H9 (cell line): ENCODE measurements around the gene MAGI1. TPM values are rescaled to one million over a fixed set of nuclear protein-coding genes. Genes with fewer than 3 reads are reported as not detected.

Experiments
- DNase-seq: peaks from one replicate; pipeline ENCODE4 v3.0.0-alpha.2; 2017
- H2AFZ ChIP-seq: one replicate; pipeline ENCODE4 v1.6.1; 2013; ENCODE audit warnings: mild to moderate bottlenecking, low read length, control low read depth, moderate library complexity
- H2AK5ac ChIP-seq: 2 replicates; pipeline ENCODE4 v1.6.1; 2013; ENCODE audit warnings: low read length, control low read depth, mixed read lengths; ENCODE audit not compliant: insufficient read length
- H2BK120ac ChIP-seq: one replicate; pipeline ENCODE4 v1.6.1; 2013; ENCODE audit warnings: low read depth, mild to moderate bottlenecking, low read length, control low read depth, inconsistent platforms; ENCODE audit not compliant: poor library complexity, severe bottlenecking
- H2BK12ac ChIP-seq: 2 replicates; pipeline ENCODE4 v1.6.1; 2013; ENCODE audit warnings: low read length, control low read depth, mixed read lengths, low read depth; ENCODE audit not compliant: insufficient read length
- H2BK15ac ChIP-seq: 2 replicates; pipeline ENCODE4 v1.6.1; 2013; ENCODE audit warnings: low read depth, low read length, control low read depth
- H2BK20ac ChIP-seq: one replicate; pipeline ENCODE4 v1.6.1; 2013; ENCODE audit warnings: low read depth, mild to moderate bottlenecking, low read length, control low read depth, inconsistent platforms; ENCODE audit not compliant: poor library complexity, severe bottlenecking
- H2BK5ac ChIP-seq: 2 replicates; pipeline ENCODE4 v1.6.1; 2013; ENCODE audit warnings: low read length, control low read depth, mixed read lengths; ENCODE audit not compliant: insufficient read length
- H3K14ac ChIP-seq: 2 replicates; pipeline ENCODE4 v1.6.1; 2013; ENCODE audit warnings: low read length, control low read depth; ENCODE audit not compliant: insufficient read depth
- H3K18ac ChIP-seq: 2 replicates; pipeline ENCODE4 v1.6.1; 2013; ENCODE audit warnings: low read depth, mild to moderate bottlenecking, mixed read lengths, low read length, control low read depth; ENCODE audit not compliant: insufficient read length
- H3K23ac ChIP-seq: 2 replicates; pipeline ENCODE4 v1.6.1; 2013; ENCODE audit warnings: low read length, control low read depth, mixed read lengths, low read depth; ENCODE audit not compliant: insufficient read length
- H3K23me2 ChIP-seq: 2 replicates; pipeline ENCODE4 v1.6.1; 2013; ENCODE audit warnings: low read depth, mild to moderate bottlenecking, mixed read lengths, low read length, control low read depth; ENCODE audit not compliant: insufficient read length, poor library complexity, severe bottlenecking
- H3K27ac ChIP-seq: 2 replicates; pipeline ENCODE4 v1.5.1; 2013; ENCODE audit warnings: low read length, control low read depth, mixed read lengths, low read depth; ENCODE audit not compliant: insufficient read length
- H3K27me3 ChIP-seq: 2 replicates; pipeline ENCODE4 v1.6.1; 2013; ENCODE audit warnings: low read length, control low read depth, inconsistent platforms; ENCODE audit not compliant: insufficient read depth
- H3K4ac ChIP-seq: 2 replicates; pipeline ENCODE4 v1.6.1; 2013; ENCODE audit warnings: low read depth, mild to moderate bottlenecking, control low read depth, inconsistent platforms, low read length, moderate library complexity
- H3K4me1 ChIP-seq: 2 replicates; pipeline ENCODE4 v1.6.1; 2013; ENCODE audit warnings: low read length, control low read depth, inconsistent platforms; ENCODE audit not compliant: insufficient read depth
- H3K4me2 ChIP-seq: 2 replicates; pipeline ENCODE4 v1.6.1; 2013; ENCODE audit warnings: low read length, control low read depth, mixed read lengths; ENCODE audit not compliant: insufficient read length, insufficient read depth
- H3K56ac ChIP-seq: 2 replicates; pipeline ENCODE4 v1.6.1; 2013; ENCODE audit warnings: low read depth, mild to moderate bottlenecking, mixed read lengths, low read length, control low read depth; ENCODE audit not compliant: insufficient read length
- H3K79me1 ChIP-seq: 2 replicates; pipeline ENCODE4 v1.6.1; 2013; ENCODE audit warnings: low read depth, mild to moderate bottlenecking, moderate library complexity, low read length, control low read depth, inconsistent platforms; ENCODE audit not compliant: insufficient read depth, poor library complexity, severe bottlenecking
- H3K79me2 ChIP-seq: 2 replicates; pipeline ENCODE4 v1.6.1; 2013; ENCODE audit warnings: low read length, control low read depth, inconsistent platforms; ENCODE audit not compliant: insufficient read depth
- H3K9ac ChIP-seq: 2 replicates; pipeline ENCODE4 v1.6.1; 2013; ENCODE audit warnings: low read length, control low read depth, mixed read lengths; ENCODE audit not compliant: insufficient read length; ENCODE audit errors: extremely low read depth
- H3K9me3 ChIP-seq: one replicate; pipeline ENCODE4 v1.6.1; 2013; ENCODE audit warnings: low read depth, low read length, inconsistent platforms; ENCODE audit not compliant: control insufficient read depth
- H3T11ph ChIP-seq: one replicate; pipeline ENCODE4 v1.6.1; 2013; ENCODE audit warnings: mild to moderate bottlenecking, low read length, control low read depth, inconsistent platforms
- H4K20me1 ChIP-seq: one replicate; pipeline ENCODE4 v1.6.1; 2013; ENCODE audit not compliant: control insufficient read depth, insufficient read length, insufficient read depth
- H4K5ac ChIP-seq: 2 replicates; pipeline ENCODE4 v1.6.1; 2013; ENCODE audit warnings: low read depth, mild to moderate bottlenecking, mixed read lengths, low read length, control low read depth; ENCODE audit not compliant: insufficient read length
- H4K8ac ChIP-seq: replicated peaks from 2 replicates; pipeline ENCODE4 v1.6.1; 2013; ENCODE audit warnings: low read length, control low read depth, mixed read lengths, low read depth; ENCODE audit not compliant: insufficient read length
- H4K91ac ChIP-seq: 2 replicates; pipeline ENCODE4 v1.6.1; 2013; ENCODE audit warnings: low read depth, mild to moderate bottlenecking, moderate library complexity, mixed read lengths, low read length, control low read depth; ENCODE audit not compliant: insufficient read length
- H3K27ac Mint-ChIP-seq, 3 experiments: 2 replicates in 2 of 3; 3 replicates in 1 of 3; pipeline ENCODE4 v1.8.0; 2020 to 2021; ENCODE audit warnings: mixed read lengths in 3 of 3, mild to moderate bottlenecking in 1 of 3, moderate library complexity in 1 of 3
- H3K27me3 Mint-ChIP-seq: 2 replicates; pipeline ENCODE4 v1.8.0; 2021; ENCODE audit warnings: low read depth, mild to moderate bottlenecking, moderate library complexity, mixed read lengths
- H3K36me3 Mint-ChIP-seq, 3 experiments: 2 replicates in 2 of 3; 3 replicates in 1 of 3; pipeline ENCODE4 v1.8.0; 2020 to 2021; ENCODE audit warnings: low read depth in 3 of 3, mixed read lengths in 3 of 3; ENCODE audit not compliant: insufficient read depth in 1 of 3
- H3K4me1 Mint-ChIP-seq, 2 experiments: 2 replicates each; pipeline ENCODE4 v1.8.0; 2020; ENCODE audit warnings: mixed read lengths in 2 of 2
- H3K4me3 Mint-ChIP-seq, 2 experiments: 2 replicates in 1 of 2; 3 replicates in 1 of 2; pipeline ENCODE4 v1.8.0; 2020 to 2021; ENCODE audit warnings: mild to moderate bottlenecking in 2 of 2, mixed read lengths in 2 of 2, moderate library complexity in 1 of 2
- H3K9me3 Mint-ChIP-seq, 2 experiments: 2 replicates in 1 of 2; 3 replicates in 1 of 2; pipeline ENCODE4 v1.8.0; 2020; ENCODE audit warnings: mild to moderate bottlenecking in 2 of 2, mixed read lengths in 2 of 2, moderate library complexity in 1 of 2
- CTCF ChIP-seq: fragments of 200-600 bp; sonication (generic); conservative IDR thresholded peaks from 3 replicates; pipeline ENCODE4 v1.8.0; 2021; ENCODE audit warnings: antibody characterized with exemption, mild to moderate bottlenecking
- WGBS: extraction: QIAGEN DNeasy Blood & Tissue Kit; methylation state at CpG from one replicate; pipeline ENCODE4 v1.1.7; 2013; ENCODE audit warnings: missing lambda C conversion rate, low lambda C conversion rate, mixed read lengths; ENCODE audit not compliant: insufficient read length; ENCODE audit errors: extremely low coverage; 5-methylcytosine and 5-hydroxymethylcytosine counted together
- total RNA-seq: library from RNA; stranded (reverse); gene quantifications from 2 replicates; pipeline ENCODE4 v1.2.1, GENCODE V29; 2021

Gene MAGI1
- total RNA-seq, 1 experiment from 2014 or later, result 65.7 TPM

GRCh38 chr3:65993134-65993900, 45.4 kb downstream of the MAGI1 start:
- no peak overlapping the region for H3K18ac ChIP-seq
- H3K36me3 Mint-ChIP-seq, result peaks cover 0 to 6% (median 4%) of the 10 kb centered on the region in 3 experiments; a peak in 3 of 7 replicates
- H4K5ac ChIP-seq, result no peak overlapping the region
- no peak overlapping the region for H4K8ac ChIP-seq
- H3K14ac ChIP-seq, result no peak overlapping the region
- no peak overlapping the region for H3K4me3 Mint-ChIP-seq
- H3K27me3 ChIP-seq, result no peaks in the 10 kb centered on the region
- no peak overlapping the region for H3K56ac ChIP-seq
- no peak for DNase-seq
- peak overlapping the region in 1 of 3 experiments; percentile 70; a peak in 1 of 7 replicates for H3K27ac Mint-ChIP-seq
- H2AFZ ChIP-seq, result no peak overlapping the region
- no peaks in the 10 kb centered on the region for H3K9me3 Mint-ChIP-seq
- no peak overlapping the region for H3T11ph ChIP-seq
- H3K4me1 ChIP-seq, result peaks cover 9% of the 10 kb centered on the region; the same call in 1 of the 2 replicates
- H3K79me2 ChIP-seq, result peaks cover 3% of the 10 kb centered on the region; the same call in 1 of the 2 replicates
- H3K4me1 Mint-ChIP-seq, result peaks cover 33 to 46% of the 10 kb centered on the region in 2 experiments
- H2BK120ac ChIP-seq, result no peak overlapping the region
- H3K4ac ChIP-seq, result no peak overlapping the region
- no peaks in the 10 kb centered on the region for H3K9me3 ChIP-seq
- no peak overlapping the region for H3K4me2 ChIP-seq
- H2BK12ac ChIP-seq, result no peak overlapping the region
- no peak overlapping the region for H2AK5ac ChIP-seq
- no peak for TF ChIP-seq CTCF
- no peaks in the 10 kb centered on the region for H3K23me2 ChIP-seq
- no peak overlapping the region for H3K23ac ChIP-seq
- H3K79me1 ChIP-seq, result no peaks in the 10 kb centered on the region
- H2BK15ac ChIP-seq, result no peak overlapping the region
- no peak overlapping the region for H3K27ac ChIP-seq
- H3K27me3 Mint-ChIP-seq, result no peaks in the 10 kb centered on the region
- WGBS, result no CpG with 5 or more reads among the region's 1 CpG
- H2BK5ac ChIP-seq, result no peak overlapping the region
- H2BK20ac ChIP-seq, result no peak overlapping the region
- no peak overlapping the region for H3K9ac ChIP-seq
- no peak overlapping the region for H4K91ac ChIP-seq
- no peaks in the 10 kb centered on the region for H4K20me1 ChIP-seq
